Glutamatergic neuron (in vitro differentiated cells): ENCODE results near the gene CLIC3. TPM values are rescaled to one million over a fixed set of nuclear protein-coding genes. Genes with fewer than 3 reads are reported as not detected.

Source experiments
- DNase-seq: peaks from one replicate; pipeline ENCODE4 v3.0.0; 2022
- H3K27ac Mint-ChIP-seq: one replicate; pipeline ENCODE4 v1.8.0; 2020; ENCODE audit warnings: mild to moderate bottlenecking, mixed read lengths, inconsistent platforms; ENCODE audit not compliant: unreplicated experiment
- H3K27me3 Mint-ChIP-seq: one replicate; pipeline ENCODE4 v1.8.0; 2020; ENCODE audit warnings: mild to moderate bottlenecking, moderate library complexity, mixed read lengths, inconsistent platforms; ENCODE audit not compliant: unreplicated experiment
- H3K36me3 Mint-ChIP-seq: one replicate; pipeline ENCODE4 v1.8.0; 2020; ENCODE audit warnings: mild to moderate bottlenecking, mixed read lengths, inconsistent platforms; ENCODE audit not compliant: unreplicated experiment
- H3K4me1 Mint-ChIP-seq: one replicate; pipeline ENCODE4 v1.8.0; 2020; ENCODE audit warnings: mild to moderate bottlenecking, low read depth, mixed read lengths, inconsistent platforms; ENCODE audit not compliant: unreplicated experiment
- H3K4me3 Mint-ChIP-seq: one replicate; pipeline ENCODE4 v1.8.0; 2020; ENCODE audit warnings: mild to moderate bottlenecking, mixed read lengths, inconsistent platforms; ENCODE audit not compliant: unreplicated experiment
- H3K9me3 Mint-ChIP-seq: one replicate; pipeline ENCODE4 v1.8.0; 2020; ENCODE audit warnings: mild to moderate bottlenecking, moderate library complexity, mixed read lengths, inconsistent platforms; ENCODE audit not compliant: unreplicated experiment
- total RNA-seq: library from RNA; stranded (reverse); fragmentation: NEBNext Ultra II Directional; extraction: Animal tissue kit (Norgen Biotek cat#: 25700); gene quantifications from one replicate; pipeline ENCODE4 v1.2.1, GENCODE V29; 2021; ENCODE audit not compliant: unreplicated experiment
- TF ChIP-seq, protein P1 (sequence below): fragments of 200-600 bp; sonication (generic); IDR thresholded peaks from one replicate; pipeline ENCODE4 v1.5.0; 2021; ENCODE audit not compliant: partially characterized antibody, unreplicated experiment

The CLIC3 gene
- total RNA-seq, 1 donor from 2014 or later: not detected

DNA sequence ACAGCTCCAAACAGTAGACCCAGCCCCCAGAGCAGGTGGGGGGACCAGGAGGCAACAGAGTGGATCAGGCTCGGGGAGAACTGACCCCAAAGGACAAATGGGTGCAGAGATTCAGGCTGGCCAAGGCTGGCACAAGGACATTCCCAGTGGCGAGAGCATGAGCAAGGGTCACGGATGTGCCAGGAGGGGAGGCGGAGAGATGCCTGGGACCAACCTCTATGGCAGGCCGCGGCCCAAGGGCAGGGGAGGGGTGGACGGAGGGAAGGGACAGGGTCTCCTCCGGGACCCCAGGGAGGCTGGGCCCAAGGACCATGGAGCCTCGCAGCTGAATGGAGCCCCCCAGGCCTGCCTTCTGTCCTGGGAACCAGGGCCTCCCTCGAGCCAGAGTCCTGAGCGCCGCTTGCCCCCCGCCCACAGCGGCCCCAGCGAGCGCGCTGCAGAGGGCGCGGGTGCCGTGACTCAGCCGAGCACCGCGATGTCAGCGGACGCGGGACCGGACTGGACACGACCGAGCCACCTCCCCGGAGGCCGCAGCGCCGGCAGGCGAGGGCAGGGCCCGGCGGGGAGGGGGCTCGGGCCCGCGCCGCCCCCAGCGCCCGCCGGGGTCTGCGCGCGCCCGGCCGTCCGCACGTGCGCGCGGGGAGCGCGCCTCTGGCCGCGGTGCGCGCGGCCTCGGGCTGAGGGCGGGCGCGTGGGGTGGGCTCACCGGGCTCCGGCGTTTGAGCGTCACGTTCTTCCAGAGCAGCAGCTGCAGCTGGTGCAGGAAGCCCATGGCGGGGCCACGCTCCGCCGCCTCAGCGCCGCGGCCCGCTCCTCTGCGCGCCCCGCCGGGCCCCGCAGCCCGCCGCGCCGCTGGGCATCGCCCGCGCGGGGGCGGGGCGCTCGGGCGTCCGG is 31.2 kb upstream of the CLIC3 start, which contains the start of gene ABCA2:
TSS of gene ABCA2 (minus strand) at position 869 of the 894 bp plus-strand sequence. CDS start at position 772, 97 bp downstream.
- DNase-seq: peak; percentile 50
- H3K27ac Mint-ChIP-seq: no peak within 1 kb of the TSS
- H3K36me3 Mint-ChIP-seq: no peaks in the 10 kb centered on the region
- peaks cover 10% of the 10 kb centered on the region for H3K27me3 Mint-ChIP-seq
- peak within 1 kb of the TSS; percentile 86 for H3K4me3 Mint-ChIP-seq
- H3K9me3 Mint-ChIP-seq: peaks cover 4% of the 10 kb centered on the region
- peaks cover 3% of the 10 kb centered on the region for H3K4me1 Mint-ChIP-seq
- TF ChIP-seq, protein P1, sequence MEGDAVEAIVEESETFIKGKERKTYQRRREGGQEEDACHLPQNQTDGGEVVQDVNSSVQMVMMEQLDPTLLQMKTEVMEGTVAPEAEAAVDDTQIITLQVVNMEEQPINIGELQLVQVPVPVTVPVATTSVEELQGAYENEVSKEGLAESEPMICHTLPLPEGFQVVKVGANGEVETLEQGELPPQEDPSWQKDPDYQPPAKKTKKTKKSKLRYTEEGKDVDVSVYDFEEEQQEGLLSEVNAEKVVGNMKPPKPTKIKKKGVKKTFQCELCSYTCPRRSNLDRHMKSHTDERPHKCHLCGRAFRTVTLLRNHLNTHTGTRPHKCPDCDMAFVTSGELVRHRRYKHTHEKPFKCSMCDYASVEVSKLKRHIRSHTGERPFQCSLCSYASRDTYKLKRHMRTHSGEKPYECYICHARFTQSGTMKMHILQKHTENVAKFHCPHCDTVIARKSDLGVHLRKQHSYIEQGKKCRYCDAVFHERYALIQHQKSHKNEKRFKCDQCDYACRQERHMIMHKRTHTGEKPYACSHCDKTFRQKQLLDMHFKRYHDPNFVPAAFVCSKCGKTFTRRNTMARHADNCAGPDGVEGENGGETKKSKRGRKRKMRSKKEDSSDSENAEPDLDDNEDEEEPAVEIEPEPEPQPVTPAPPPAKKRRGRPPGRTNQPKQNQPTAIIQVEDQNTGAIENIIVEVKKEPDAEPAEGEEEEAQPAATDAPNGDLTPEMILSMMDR: no peak

DNA sequence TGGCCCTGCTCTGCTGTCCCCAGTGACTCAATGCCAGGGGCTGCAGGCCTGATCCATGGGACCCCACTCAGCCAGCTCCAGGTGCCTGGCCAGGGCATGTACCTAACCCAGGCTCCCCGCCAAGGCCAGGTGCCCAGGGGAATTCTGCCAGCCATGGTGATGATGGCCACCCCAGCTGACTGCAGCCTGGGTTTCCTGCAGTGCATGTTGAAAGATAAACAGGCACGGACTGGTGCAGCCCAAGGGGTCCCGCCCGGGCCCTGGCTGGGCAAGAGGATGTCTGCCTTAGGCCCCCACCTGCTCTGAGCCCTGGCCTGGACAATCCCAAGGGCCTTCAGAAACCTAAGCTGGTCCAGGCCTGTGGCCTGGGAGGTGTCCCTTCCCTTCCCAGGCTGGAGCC is 30.5 kb upstream of the CLIC3 start:
- peaks cover 10% of the 10 kb centered on the region for H3K27me3 Mint-ChIP-seq
- TF ChIP-seq, protein P1: no peak
- no peak overlapping the region for H3K27ac Mint-ChIP-seq
- peaks cover 3% of the 10 kb centered on the region for H3K4me1 Mint-ChIP-seq
- peak overlapping the region; percentile 86 for H3K4me3 Mint-ChIP-seq
- peaks cover 4% of the 10 kb centered on the region for H3K9me3 Mint-ChIP-seq
- DNase-seq: no peak
- H3K36me3 Mint-ChIP-seq: no peaks in the 10 kb centered on the region

DNA sequence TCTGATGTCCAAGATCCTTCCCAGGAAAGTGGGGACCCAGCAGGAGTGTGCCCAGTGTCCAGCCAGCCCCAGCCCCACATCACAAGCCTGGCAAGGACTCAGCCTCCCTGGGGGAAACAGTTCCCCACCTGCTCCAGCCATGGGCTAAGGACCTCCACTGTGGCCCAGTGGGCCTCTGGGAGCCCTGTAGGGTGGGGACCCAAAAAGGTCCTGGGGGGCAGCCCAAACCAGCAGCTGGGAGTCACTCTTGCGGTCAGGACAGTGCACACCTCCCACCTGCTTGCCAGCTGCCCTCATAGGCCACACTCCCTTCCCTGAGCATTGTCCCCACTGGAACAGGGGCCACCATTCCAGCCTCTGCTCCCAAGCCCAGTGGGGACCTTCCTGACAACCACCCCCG is 30.0 kb upstream of the CLIC3 start:
- TF ChIP-seq, protein P1: no peak
- H3K4me3 Mint-ChIP-seq: no peak overlapping the region
- peaks cover 10% of the 10 kb centered on the region for H3K27me3 Mint-ChIP-seq
- H3K27ac Mint-ChIP-seq: no peak overlapping the region
- no peaks in the 10 kb centered on the region for H3K36me3 Mint-ChIP-seq
- peaks cover 2% of the 10 kb centered on the region for H3K4me1 Mint-ChIP-seq
- no peak for DNase-seq
- H3K9me3 Mint-ChIP-seq: peaks cover 4% of the 10 kb centered on the region

DNA sequence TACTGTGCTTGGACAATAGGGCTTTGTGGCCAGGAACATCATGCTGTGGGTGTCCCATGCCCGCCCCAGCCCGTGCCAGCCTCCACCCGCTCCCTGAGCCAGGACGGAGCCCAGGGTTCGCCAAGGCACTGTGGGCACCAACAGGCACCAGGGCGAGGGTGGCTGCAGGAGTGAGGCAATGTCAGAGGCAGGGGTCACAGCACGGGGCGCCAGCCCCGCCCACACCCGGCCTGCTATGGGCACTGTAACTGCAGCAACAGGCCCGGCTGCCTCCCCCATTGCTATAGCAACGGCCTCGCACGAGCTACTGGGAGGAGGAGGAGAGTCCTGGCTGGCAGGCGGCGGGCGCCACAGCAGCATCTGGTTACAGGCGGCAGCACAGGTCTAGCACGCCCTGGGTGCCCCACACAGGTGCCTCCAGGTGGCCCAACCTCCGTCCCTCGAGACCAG is 29.2 kb upstream of the CLIC3 start:
- Mint-ChIP-seq H3K36me3 (no peaks in the 10 kb centered on the region), H3K4me1 (peaks cover 2% of the 10 kb centered on the region), H3K4me3 (no peak overlapping the region), H3K27me3 (peaks cover 10% of the 10 kb centered on the region), H3K27ac (no peak overlapping the region), H3K9me3 (peaks cover 4% of the 10 kb centered on the region)
- TF ChIP-seq, protein P1: no peak
- no peak for DNase-seq

DNA sequence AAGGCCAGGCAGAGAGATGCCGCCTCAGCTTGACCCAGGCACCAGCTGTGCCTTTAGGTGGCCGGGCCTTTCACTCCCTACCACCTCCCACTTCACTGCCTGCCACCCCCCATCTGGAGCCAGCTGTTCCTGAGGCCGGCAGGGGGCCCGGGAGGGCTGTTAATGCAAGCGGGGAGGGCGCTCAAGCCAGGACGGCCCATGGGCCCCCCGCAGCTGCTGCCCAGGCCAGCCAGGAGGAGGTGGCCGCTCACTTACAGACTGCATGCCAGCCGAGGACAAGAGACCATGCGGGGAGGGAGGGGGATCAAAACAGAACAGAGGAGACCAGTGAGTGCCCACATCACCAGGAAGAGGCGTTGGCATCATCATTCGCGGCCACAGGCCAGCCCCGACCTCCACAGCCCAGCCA is 27.2 kb upstream of the CLIC3 start:
- Mint-ChIP-seq H3K9me3 (peaks cover 4% of the 10 kb centered on the region), H3K27me3 (peaks cover 4% of the 10 kb centered on the region), H3K36me3 (no peaks in the 10 kb centered on the region), H3K27ac (no peak overlapping the region), H3K4me1 (peaks cover 2% of the 10 kb centered on the region), H3K4me3 (no peak overlapping the region)
- TF ChIP-seq, protein P1: no peak
- no peak for DNase-seq
